Keratinocyte (primary cell): Measurements from ENCODE around the gene CACNA1C. TPM values are rescaled to one million over a fixed set of nuclear protein-coding genes. Genes with fewer than 3 reads are reported as not detected.

Experiments used
- DNase-seq: peaks from one replicate; pipeline ENCODE4 v3.0.0-alpha.2; 2011; ENCODE audit warnings: low read depth, missing footprints, low spot score
- FAIRE-seq: peaks from 2 replicates; lab custom pipeline; 2011; peaks lifted over from hg19 to GRCh38; lab: Jason Lieb, UNC
- H2AFZ ChIP-seq: 2 replicates; pipeline ENCODE4 v1.6.0; 2012; ENCODE audit warnings: low read length, control low read depth, inconsistent platforms; ENCODE audit not compliant: control insufficient read depth
- H3K27ac ChIP-seq: 2 replicates; pipeline ENCODE4 v1.5.1; 2011; ENCODE audit warnings: low read length; ENCODE audit not compliant: control insufficient read depth, insufficient read depth
- H3K27me3 ChIP-seq: 3 replicates; pipeline ENCODE4 v1.6.0; 2011; ENCODE audit warnings: low read length; ENCODE audit not compliant: control insufficient read depth, insufficient read depth; ENCODE audit errors: extremely low read depth
- H3K36me3 ChIP-seq, 2 experiments: 2 replicates in 1 of 2; 3 replicates in 1 of 2; pipeline ENCODE4 v1.5.1; 2011; ENCODE audit warnings: low read length in 2 of 2, mild to moderate bottlenecking in 1 of 2; ENCODE audit not compliant: control insufficient read depth in 2 of 2, insufficient read depth in 2 of 2; ENCODE audit errors: extremely low read depth in 1 of 2
- H3K4me1 ChIP-seq: 3 replicates; pipeline ENCODE4 v1.5.1; 2011; ENCODE audit warnings: low read length; ENCODE audit not compliant: control insufficient read depth, insufficient read depth; ENCODE audit errors: extremely low read depth
- H3K4me2 ChIP-seq: 3 replicates; pipeline ENCODE4 v1.6.0; 2011; ENCODE audit warnings: low read depth, low read length; ENCODE audit not compliant: control insufficient read depth, insufficient read depth; ENCODE audit errors: extremely low read depth
- H3K4me3 ChIP-seq, 3 experiments: fragments of 200-600 bp in 1 of 3; sonication (generic) in 1 of 3; 2 replicates in 2 of 3; 3 replicates in 1 of 3; pipeline ENCODE4 v1.5.1; 2011 to 2016; ENCODE audit warnings: low read length in 3 of 3, mild to moderate bottlenecking in 3 of 3, control low read depth in 2 of 3, inconsistent platforms in 1 of 3, low read depth in 1 of 3, mixed read lengths in 1 of 3, mixed run types in 1 of 3, moderate library complexity in 1 of 3; ENCODE audit not compliant: control insufficient read depth in 2 of 3, insufficient read depth in 2 of 3; ENCODE audit errors: extremely low read depth in 1 of 3
- H3K79me2 ChIP-seq: 2 replicates; pipeline ENCODE4 v1.6.0; 2012; ENCODE audit warnings: low read length; ENCODE audit not compliant: control insufficient read depth, insufficient read depth
- H3K9ac ChIP-seq: 3 replicates; pipeline ENCODE4 v1.6.0; 2011; ENCODE audit warnings: low read length; ENCODE audit not compliant: control insufficient read depth, insufficient read depth; ENCODE audit errors: extremely low read depth
- H3K9me1 ChIP-seq: 3 replicates; pipeline ENCODE4 v1.6.0; 2011; ENCODE audit warnings: low read length; ENCODE audit not compliant: control insufficient read depth, insufficient read depth; ENCODE audit errors: extremely low read depth
- H3K9me3 ChIP-seq: 2 replicates; pipeline ENCODE4 v1.5.1; 2012; ENCODE audit warnings: low read depth, low read length; ENCODE audit not compliant: control insufficient read depth
- H4K20me1 ChIP-seq: 3 replicates; pipeline ENCODE4 v1.6.0; 2011; ENCODE audit warnings: low read length; ENCODE audit not compliant: control insufficient read depth, insufficient read depth; ENCODE audit errors: extremely low read depth
- CTCF ChIP-seq, 3 experiments: IDR thresholded peaks in 1 of 3; conservative IDR thresholded peaks in 1 of 3; optimal IDR thresholded peaks in 1 of 3; 2 replicates in 2 of 3; 3 replicates in 1 of 3; pipeline versions ENCODE3 to v1.5.1; 2011; ENCODE audit warnings: low read length in 3 of 3, mild to moderate bottlenecking in 3 of 3, moderate library complexity in 2 of 3, control low read depth in 1 of 3, inconsistent platforms in 1 of 3; ENCODE audit not compliant: insufficient read depth in 2 of 3; ENCODE audit errors: extremely low read depth in 1 of 3
- EZH2 ChIP-seq: IDR thresholded peaks from one replicate; pipeline ENCODE4 v1.6.1; 2012; ENCODE audit warnings: inconsistent platforms, mild to moderate bottlenecking, low read length, moderate library complexity
- dilution Hi-C: fragments of 300-500 bp; cut with MboI; formaldehyde crosslinking; loops from one replicate; pipeline ENCODE4 v1.7.0; 2020; ENCODE audit warnings: low sequenced_read_pairs; ENCODE audit not compliant: extremely low pct_ligation_motif_present
- polyA plus RNA-seq, 5 experiments: library from polyadenylated mRNA; depleted of rRNA in 3 of 5; stranded (reverse) in 3 of 5; stranded (forward) in 1 of 5; unstranded in 1 of 5; fragments of >200 nt; gene quantifications; 1 replicate in 1 of 5; 2 replicates in 3 of 5; 3 replicates in 1 of 5; pipeline versions ENCODE4 v1.2.1 to v1.2.3, GENCODE V29; 2011 to 2012; ENCODE audit warnings: missing spikeins in 2 of 5, low read depth in 1 of 5, low replicate concordance in 1 of 5

Gene CACNA1C
- polyA plus RNA-seq, 1 donor (not counting 4 experiments of a cell fraction or from before 2014, with no cell fraction given), result not detected

- no peak overlapping the region for H3K4me2 ChIP-seq
- no peak for TF ChIP-seq CTCF (optimal IDR thresholded peaks at IDR 0.05 in 1 of 3, IDR thresholded peaks at IDR 0.05 in 1 of 3, conservative IDR thresholded peaks at IDR 0.05 in 1 of 3; ENCODE audit: extremely low read depth in 1 of 3, insufficient read depth in 2 of 3, low read length in 3 of 3)
- no peak for TF ChIP-seq EZH2
- H2AFZ ChIP-seq, result no peak overlapping the region
- no peaks in the 10 kb centered on the region for H3K9me3 ChIP-seq
- H3K27me3 ChIP-seq, result peaks cover 6% of the 10 kb centered on the region
- H3K27ac ChIP-seq, result no peak overlapping the region
- H3K9ac ChIP-seq, result no peak overlapping the region
- H3K4me3 ChIP-seq, result no peak overlapping the region
- H3K36me3 ChIP-seq, result no peaks in the 10 kb centered on the region
- no peaks in the 10 kb centered on the region for H3K9me1 ChIP-seq
- no peak for FAIRE-seq
- DNase-seq, result no peak
- H4K20me1 ChIP-seq, result no peaks in the 10 kb centered on the region
- H3K4me1 ChIP-seq, result no peaks in the 10 kb centered on the region
- no peaks in the 10 kb centered on the region for H3K79me2 ChIP-seq
- dilution Hi-C loops, result no loop called here
Measured at GRCh38 chr12:2495417-2496112, 442.8 kb downstream of the CACNA1C start.

DNA sequence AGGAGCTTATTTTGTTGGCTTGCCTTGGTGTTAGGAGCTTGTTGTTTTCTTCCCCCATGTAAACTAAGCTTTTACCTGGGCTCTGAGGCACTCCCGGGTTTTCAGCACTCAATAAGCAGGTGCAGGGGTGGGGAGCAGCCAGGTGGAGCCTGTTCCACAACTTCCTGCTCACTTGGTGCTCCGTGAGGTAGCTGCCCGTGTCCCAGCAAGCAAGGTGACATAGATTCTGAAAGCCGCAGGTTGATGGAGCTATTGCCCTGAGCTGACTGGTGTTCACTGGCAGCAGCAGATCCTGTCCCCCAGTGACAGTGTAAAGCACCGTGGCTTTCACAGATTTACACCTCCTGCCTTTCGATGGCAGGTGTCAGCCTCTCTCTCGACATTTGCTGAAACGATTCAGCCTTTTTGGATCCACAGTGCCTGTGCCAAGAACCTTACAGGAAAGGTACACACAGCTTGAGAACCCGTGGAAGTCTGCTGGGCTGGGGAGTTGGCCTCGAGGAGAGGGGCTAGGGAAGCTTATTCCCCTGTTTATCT lies 446.2 kb downstream of the CACNA1C start:
- H3K27me3 ChIP-seq, result no peaks in the 10 kb centered on the region
- no peaks in the 10 kb centered on the region for H4K20me1 ChIP-seq
- H2AFZ ChIP-seq, result no peak overlapping the region
- DNase-seq, result no peak
- no peaks in the 10 kb centered on the region for H3K9me1 ChIP-seq
- H3K9ac ChIP-seq, result no peak overlapping the region
- no peaks in the 10 kb centered on the region for H3K9me3 ChIP-seq
- H3K4me3 ChIP-seq, result no peak overlapping the region
- H3K36me3 ChIP-seq, result no peaks in the 10 kb centered on the region
- dilution Hi-C loops, result no loop called here
- no peak for TF ChIP-seq EZH2
- TF ChIP-seq CTCF (optimal IDR thresholded peaks at IDR 0.05 in 1 of 3, IDR thresholded peaks at IDR 0.05 in 1 of 3, conservative IDR thresholded peaks at IDR 0.05 in 1 of 3; ENCODE audit: extremely low read depth in 1 of 3, insufficient read depth in 2 of 3, low read length in 3 of 3), result no peak
- H3K4me1 ChIP-seq, result no peaks in the 10 kb centered on the region
- no peak for FAIRE-seq
- no peaks in the 10 kb centered on the region for H3K79me2 ChIP-seq
- H3K27ac ChIP-seq, result no peak overlapping the region
- H3K4me2 ChIP-seq, result no peak overlapping the region
